ENCODE results near the gene LGR4. TPM values are rescaled to one million over a fixed set of nuclear protein-coding genes. Genes with fewer than 3 reads are reported as not detected.
A peak's percentile ranks its signal among the peaks of the same experiment; 100 is the strongest.

The LGR4 gene
- total RNA-seq, 1 experiment from 2014 or later: 99.2 TPM

GRCh38 chr11:27391331-27392015, 81.1 kb downstream of the LGR4 start:
- Histone ChIP-seq H3K9me3 (ENCODE audit: control insufficient read depth, low read depth, low read length) (no peaks in the 10 kb centered on the region), H4K8ac (replicated peaks; ENCODE audit: insufficient read length, low read depth, low read length) (no peak overlapping the region), H3T11ph (ENCODE audit: low read length) (no peak overlapping the region), H2BK15ac (ENCODE audit: low read depth, low read length) (no peak overlapping the region), H3K4me2 (ENCODE audit: insufficient read depth, insufficient read length, low read length) (no peak overlapping the region), H4K5ac (ENCODE audit: insufficient read length, low read depth, low read length) (no peak overlapping the region), H3K23ac (ENCODE audit: insufficient read length, low read depth, low read length) (no peak overlapping the region), H3K9ac (ENCODE audit: extremely low read depth, insufficient read length, low read length) (no peak overlapping the region), H3K14ac (ENCODE audit: insufficient read depth, low read length) (no peak overlapping the region), H3K79me1 (ENCODE audit: insufficient read depth, low read depth, low read length, poor library complexity, severe bottlenecking) (no peaks in the 10 kb centered on the region), H3K79me2 (ENCODE audit: insufficient read depth, low read length) (no peaks in the 10 kb centered on the region), H3K23me2 (ENCODE audit: insufficient read length, low read depth, low read length, poor library complexity, severe bottlenecking) (no peaks in the 10 kb centered on the region), H2BK120ac (ENCODE audit: low read depth, low read length, poor library complexity, severe bottlenecking) (no peak overlapping the region), H2AK5ac (ENCODE audit: insufficient read length, low read length) (no peak overlapping the region), H4K91ac (ENCODE audit: insufficient read length, low read depth, low read length) (no peak overlapping the region), H2BK5ac (ENCODE audit: insufficient read length, low read length) (no peak overlapping the region), H2AFZ (ENCODE audit: low read length) (no peak overlapping the region), H3K27ac (ENCODE audit: insufficient read length, low read depth, low read length) (no peak overlapping the region), H4K20me1 (ENCODE audit: control insufficient read depth, insufficient read depth, insufficient read length) (no peaks in the 10 kb centered on the region), H3K4ac (ENCODE audit: low read depth, low read length) (no peak overlapping the region), H2BK20ac (ENCODE audit: low read depth, low read length, poor library complexity, severe bottlenecking) (no peak overlapping the region), H2BK12ac (ENCODE audit: insufficient read length, low read depth, low read length) (no peak overlapping the region), H3K18ac (ENCODE audit: insufficient read length, low read depth, low read length) (no peak overlapping the region), H3K27me3 (ENCODE audit: insufficient read depth, low read length) (no peaks in the 10 kb centered on the region), H3K56ac (ENCODE audit: insufficient read length, low read depth, low read length) (no peak overlapping the region), H3K4me1 (ENCODE audit: insufficient read depth, low read length) (peaks cover 12% of the 10 kb centered on the region)
- no peaks in the 10 kb centered on the region for H3K9me3 Mint-ChIP-seq
- peaks cover 81 to 93% of the 10 kb centered on the region in 2 experiments for H3K4me1 Mint-ChIP-seq
- no peak for DNase-seq
- H3K4me3 Mint-ChIP-seq: no peak overlapping the region
- WGBS (ENCODE audit: extremely low coverage, insufficient read length, low lambda C conversion rate): no CpG with 5 or more reads among the region's 5 CpGs
- TF ChIP-seq CTCF (conservative IDR thresholded peaks at IDR 0.05): no peak
- H3K36me3 Mint-ChIP-seq (ENCODE audit: insufficient read depth in 1 of 3, low read depth in 3 of 3): peaks cover 2 to 22% (median 4%) of the 10 kb centered on the region in 3 experiments; a peak in 6 of 7 replicates
- no peaks in the 10 kb centered on the region for H3K27me3 Mint-ChIP-seq (ENCODE audit: low read depth)
- H3K27ac Mint-ChIP-seq: peak overlapping the region; percentile 50 to 91 (median 73); a peak in 4 of 7 replicates

Measured in H9 (cell line).